HG02798 (cell line): Measurements from ENCODE around the gene HEPACAM2.
A peak's percentile ranks its signal among the peaks of the same experiment; 100 is the strongest.

Experiments
- ATAC-seq: cut with Tn5 transposase; IDR thresholded peaks from one replicate; pipeline ENCODE4 v1.9.1; 2021; ENCODE audit warnings: mild to moderate bottlenecking; ENCODE audit not compliant: unreplicated experiment, poor library complexity

Gene HEPACAM2

GRCh38 chr7:93148727-93149126 lies 77.5 kb downstream of the HEPACAM2 start:
- no peak for ATAC-seq

GRCh38 chr7:93148144-93148543 lies 78.1 kb downstream of the HEPACAM2 start, which contains the start of gene SAMD9L:
TSS of gene SAMD9L (minus strand) at chr7:93148385. CDS start at chr7:93135971, 12,414 bp downstream.
- peak; percentile 64 for ATAC-seq

GRCh38 chr7:93147363-93147762 lies 78.9 kb downstream of the HEPACAM2 start:
- peak; percentile 86 for ATAC-seq

GRCh38 chr7:93146472-93147141 lies 79.7 kb downstream of the HEPACAM2 start:
- ATAC-seq, result peak; percentile 41

- no peak for ATAC-seq
These were observed 80.2 kb downstream of the HEPACAM2 start for GRCh38 chr7:93146036-93146435.

DNA sequence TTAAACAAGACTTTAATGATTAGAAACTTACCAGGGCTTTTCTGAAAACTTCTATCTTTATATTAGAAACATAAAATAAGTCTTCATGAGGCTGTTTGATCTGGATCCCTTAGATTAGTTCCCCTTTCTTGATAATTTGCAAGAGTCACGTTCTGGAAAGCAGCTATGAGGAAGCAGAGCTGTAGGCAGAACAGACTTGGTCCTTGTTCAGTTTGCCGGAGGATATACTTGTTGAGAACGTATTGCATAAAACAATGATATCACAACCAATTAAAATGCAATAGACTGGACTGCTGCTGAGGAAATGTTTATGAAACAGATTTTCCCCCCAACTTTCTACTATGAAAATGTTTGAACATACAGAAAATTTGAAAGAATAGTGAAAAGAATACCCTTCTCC lies 80.9 kb downstream of the HEPACAM2 start:
- ATAC-seq, result no peak

GRCh38 chr7:93142127-93142526 lies 84.1 kb downstream of the HEPACAM2 start:
- no peak for ATAC-seq

GRCh38 chr7:93140582-93141191 lies 85.6 kb downstream of the HEPACAM2 start:
- ATAC-seq, result no peak

DNA sequence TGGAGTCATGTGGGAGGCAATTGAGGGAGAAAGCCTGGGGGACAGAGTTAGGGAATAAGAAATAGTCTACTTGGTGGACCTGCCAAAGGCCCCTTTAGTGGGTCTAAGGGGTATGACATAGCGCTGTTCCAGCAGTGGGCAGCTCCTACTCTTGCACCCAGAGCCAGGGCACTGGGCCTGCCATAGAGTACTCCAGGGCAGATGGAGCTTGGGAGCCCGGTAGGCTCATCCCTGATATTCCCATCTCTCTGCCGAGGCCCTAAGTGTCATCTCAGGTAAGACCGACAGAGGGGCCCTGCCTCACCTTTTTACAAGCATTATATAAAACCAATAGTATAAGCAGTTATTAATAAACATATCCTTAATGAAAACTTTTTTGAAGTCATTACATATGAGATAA lies 87.7 kb downstream of the HEPACAM2 start:
- ATAC-seq, result no peak
